Panc1 (cell line): ENCODE data around the gene EOMES. TPM values are rescaled to one million over a fixed set of nuclear protein-coding genes. Genes with fewer than 3 reads are reported as not detected.

Source experiments
- ATAC-seq: fragments of 200-7000 bp; cut with Tn5 transposase; 2 replicates; pipeline ENCODE4 v1.9.1; 2020; ENCODE audit warnings: mild to moderate bottlenecking, moderate library complexity
- BruUV-seq: library from RNA; stranded (reverse); fragments of 400-500 nt; replicated peaks from 2 replicates; lab custom pipeline; 2021; lab: Mats Ljungman, UMichigan
- CTCF ChIA-PET: fragments of 300-600 bp; sonication (Branson Sonifier 250); formaldehyde crosslinking; loops from one replicate; lab custom pipeline; 2022; ENCODE audit warnings: antibody characterized with exemption; lab: Charles Lee
- POLR2A ChIA-PET: fragments of 300-600 bp; sonication (Branson Sonifier 250); formaldehyde crosslinking; loops from one replicate; lab custom pipeline; 2022; ENCODE audit warnings: antibody characterized with exemption; lab: Charles Lee
- DNase-seq: peaks from one replicate; pipeline ENCODE4 v3.0.0-alpha.2; 2010; ENCODE audit warnings: low read depth, low spot score
- H3K27ac ChIP-seq: 2 replicates; pipeline ENCODE4 v1.5.1; 2011; ENCODE audit warnings: mild to moderate bottlenecking, low read length, inconsistent platforms
- H3K27me3 ChIP-seq: fragments of 200-500 bp; sonication (Bioruptor generic); 2 replicates; pipeline ENCODE4 v1.6.0; 2014; ENCODE audit warnings: low read length, inconsistent platforms; ENCODE audit not compliant: control insufficient read depth, insufficient read depth
- H3K36me3 ChIP-seq: fragments of 200-500 bp; sonication (Bioruptor generic); 2 replicates; pipeline ENCODE4 v1.5.1; 2014; ENCODE audit warnings: inconsistent platforms, mild to moderate bottlenecking, low read length, moderate library complexity; ENCODE audit not compliant: control insufficient read depth, insufficient read depth
- H3K4me1 ChIP-seq: 2 replicates; pipeline ENCODE4 v1.5.1; 2011; ENCODE audit warnings: inconsistent platforms, mild to moderate bottlenecking, low read length, moderate library complexity; ENCODE audit not compliant: control insufficient read depth, insufficient read depth
- H3K4me3 ChIP-seq, 2 experiments: 2 replicates each; pipeline ENCODE4 v1.5.1; 2011 to 2012; ENCODE audit warnings: low read depth in 2 of 2, low read length in 2 of 2, mild to moderate bottlenecking in 2 of 2, inconsistent platforms in 1 of 2, moderate library complexity in 1 of 2
- H3K9me3 ChIP-seq: fragments of 200-500 bp; sonication (Bioruptor generic); 2 replicates; pipeline ENCODE4 v1.5.1; 2014; ENCODE audit warnings: low read depth, mild to moderate bottlenecking, inconsistent platforms, low read length, moderate library complexity; ENCODE audit not compliant: control insufficient read depth, insufficient read depth
- CTCF ChIP-seq: fragments of 450-650 bp; IDR thresholded peaks from 2 replicates; pipeline ENCODE4 v1.5.1; 2017; ENCODE audit warnings: mild to moderate bottlenecking
- POLR2AphosphoS5 ChIP-seq: IDR thresholded peaks from 2 replicates; pipeline ENCODE4 v1.6.1; 2012; ENCODE audit warnings: mild to moderate bottlenecking, low read depth, low read length, moderate library complexity
- REST ChIP-seq, 2 experiments: IDR thresholded peaks; 2 replicates each; pipeline ENCODE4 v1.6.1; 2011 to 2012; ENCODE audit warnings: low read depth in 2 of 2, control low read depth in 1 of 2, low read length in 1 of 2, mild to moderate bottlenecking in 1 of 2, moderate library complexity in 1 of 2; ENCODE audit not compliant: insufficient read depth in 1 of 2
- SIN3A ChIP-seq: IDR thresholded peaks from 2 replicates; pipeline ENCODE4 v1.6.1; 2012; ENCODE audit warnings: low read depth, mild to moderate bottlenecking, low read length, moderate library complexity, borderline replicate concordance; ENCODE audit not compliant: insufficient read depth
- TCF7L2 ChIP-seq: IDR thresholded peaks from 2 replicates; pipeline ENCODE4 v1.6.1; 2011; ENCODE audit warnings: mild to moderate bottlenecking, low read depth, low read length, inconsistent platforms
- in situ Hi-C: cut with HindIII; loops from 2 replicates; pipeline ENCODE4 v1.10.0; 2016; ENCODE audit warnings: low sequenced_read_pairs, low pct_unique_long_range_greater_than_20kb
- intact Hi-C: fragments of 100-400 bp; cut with micrococcal nuclease; formaldehyde crosslinking; loops from one replicate; pipeline ENCODE4 v1.10.0; 2022; ENCODE audit not compliant: unreplicated experiment
- total RNA-seq: library from RNA; stranded (reverse); gene quantifications from one replicate; pipeline ENCODE4 v1.2.1, GENCODE V29; 2021; ENCODE audit not compliant: unreplicated experiment

EOMES gene
- total RNA-seq, 1 experiment from 2014 or later, result 2.5 TPM

DNA sequence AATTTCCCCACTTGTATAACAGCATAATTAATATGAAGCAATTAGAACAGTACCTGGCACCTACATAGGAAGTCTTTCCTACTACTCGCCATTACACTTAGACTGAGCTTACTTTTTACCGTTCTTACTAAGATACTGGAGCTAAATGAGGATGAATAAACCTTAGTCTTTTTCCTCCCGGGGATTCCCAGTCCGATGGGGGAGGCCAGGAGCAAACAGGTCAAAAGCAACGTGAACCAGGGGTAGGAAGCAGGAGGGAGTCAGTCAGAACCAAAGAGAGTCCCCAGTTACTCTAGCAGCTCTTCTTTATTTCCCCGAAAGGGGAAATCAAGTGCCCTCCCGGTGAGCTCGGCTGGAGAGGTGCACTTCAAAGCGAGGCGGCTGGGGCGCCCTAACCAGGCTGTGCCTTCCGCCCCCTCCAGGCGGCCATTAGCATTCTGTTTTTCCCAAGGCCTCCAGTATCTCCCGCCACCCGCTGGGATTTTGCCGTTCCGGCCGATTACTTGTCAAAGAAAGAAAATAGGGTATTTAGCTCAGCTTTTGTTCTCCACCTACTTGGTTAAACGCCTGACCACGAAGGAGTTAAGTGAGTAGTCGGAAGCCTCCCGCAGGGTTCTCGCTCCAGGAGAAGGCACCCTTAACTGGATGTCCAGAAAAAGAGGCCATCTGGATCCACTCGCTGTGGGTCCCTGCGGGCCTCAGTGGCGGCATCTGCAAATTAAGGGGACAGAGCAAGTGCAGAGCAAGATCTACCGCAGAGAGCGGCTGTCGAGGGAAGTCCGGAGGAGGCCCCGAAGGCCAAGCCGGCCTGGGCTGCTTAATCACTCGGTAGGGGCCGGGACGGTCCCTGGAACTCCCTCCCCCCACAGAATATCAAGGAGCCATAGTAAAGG, 6.3 kb upstream of the EOMES start:
- DNase-seq (no peak), ATAC-seq (no peak)
- Histone ChIP-seq H3K27me3 (no peaks in the 10 kb centered on the region), H3K4me1 (no peaks in the 10 kb centered on the region; the same call in 1 of the 2 replicates), H3K9me3 (no peaks in the 10 kb centered on the region), H3K4me3 (no peak overlapping the region), H3K36me3 (no peaks in the 10 kb centered on the region), H3K27ac (no peak overlapping the region)
- TF ChIP-seq TCF7L2, result no peak
- TF ChIP-seq POLR2AphosphoS5, result no peak
- TF ChIP-seq REST (IDR thresholded peaks at IDR 0.05; ENCODE audit: insufficient read depth in 1 of 2, low read depth in 2 of 2, low read length in 1 of 2), result no peak
- TF ChIP-seq SIN3A, result no peak
- no peak for TF ChIP-seq CTCF
- intact Hi-C loops (no loop called here), in situ Hi-C loops (no loop called here)
- ChIA-PET CTCF (interaction anchor here (0.9 kb wide), 1 partner anchor 16 kb away, joined by 3 read pairs; no protein-coding TSS in a partner anchor), POLR2A (interaction anchor here (0.6 kb wide), 1 partner anchor 13 kb away, joined by 3 read pairs; no protein-coding TSS in a partner anchor)
- BruUV-seq, result no TSS peak

- DNase-seq (no peak), ATAC-seq (no peak)
- Histone ChIP-seq H3K27me3 (no peaks in the 10 kb centered on the region), H3K4me3 (no peak overlapping the region), H3K36me3 (no peaks in the 10 kb centered on the region), H3K9me3 (no peaks in the 10 kb centered on the region), H3K27ac (no peak overlapping the region), H3K4me1 (no peaks in the 10 kb centered on the region; the same call in 1 of the 2 replicates)
- in situ Hi-C loops, result no loop called here
- no TSS peak for BruUV-seq
- TF ChIP-seq POLR2AphosphoS5 (no peak), REST (IDR thresholded peaks at IDR 0.05; ENCODE audit: insufficient read depth in 1 of 2, low read depth in 2 of 2, low read length in 1 of 2) (no peak), SIN3A (no peak), CTCF (no peak), TCF7L2 (no peak)
- ChIA-PET POLR2A (no interaction called here), CTCF (no interaction called here)
- intact Hi-C loops, result no loop called here
These were observed 4.1 kb upstream of the EOMES start for GRCh38 chr3:27726240-27726639.
